H1 (cell line): ENCODE results near the gene TIGD6. TPM values are rescaled to one million over a fixed set of nuclear protein-coding genes. Genes with fewer than 3 reads are reported as not detected.

ENCODE experiments used
- CBX8 ChIP-seq: fragments of 300-800, 300-1000 bp; sonication (generic); IDR thresholded peaks from 2 replicates; pipeline ENCODE4 v1.7.1; 2016; ENCODE audit warnings: low read depth, low read length, borderline replicate concordance
- CTCF ChIP-seq, 3 experiments: IDR thresholded peaks; 1 replicate in 2 of 3; 2 replicates in 1 of 3; pipeline versions ENCODE4 v1.5.1 to v1.6.1; 2011; ENCODE audit warnings: low read length in 3 of 3, mild to moderate bottlenecking in 3 of 3, inconsistent platforms in 2 of 3, low read depth in 1 of 3, moderate library complexity in 1 of 3; ENCODE audit not compliant: insufficient read depth in 1 of 3; ENCODE audit errors: control extremely low read depth in 1 of 3
- GABPA ChIP-seq: IDR thresholded peaks from 2 replicates; pipeline ENCODE4 v1.6.1; 2011; ENCODE audit warnings: mild to moderate bottlenecking, low read length, moderate library complexity, borderline replicate concordance; ENCODE audit not compliant: insufficient read depth
- POLR2AphosphoS5 ChIP-seq: IDR thresholded peaks from 2 replicates; pipeline ENCODE4 v1.6.1; 2011; ENCODE audit warnings: low read depth, low read length
- RAD21 ChIP-seq, 2 experiments: IDR thresholded peaks in 1 of 2; conservative IDR thresholded peaks in 1 of 2; 2 replicates each; pipeline ENCODE4 v1.6.1; 2011; ENCODE audit warnings: low read depth in 2 of 2, low read length in 2 of 2, improper control_type of control experiment in 1 of 2, inconsistent platforms in 1 of 2, mild to moderate bottlenecking in 1 of 2, moderate library complexity in 1 of 2
- TAF1 ChIP-seq: IDR thresholded peaks from 2 replicates; pipeline ENCODE4 v1.6.1; 2011; ENCODE audit warnings: mild to moderate bottlenecking, low read depth, low read length
- TBP ChIP-seq: IDR thresholded peaks from 2 replicates; pipeline ENCODE4 v1.6.1; 2011; ENCODE audit warnings: low read depth, low read length, improper control_type of control experiment
- polyA plus RNA-seq, 7 experiments: library from polyadenylated mRNA; depleted of rRNA in 3 of 7; stranded (reverse) in 5 of 7; unstranded in 2 of 7; fragments of >200 nt in 5 of 7; fragments of 200-250 nt in 2 of 7; gene quantifications; 1 replicate in 5 of 7; 2 replicates in 1 of 7; 4 replicates in 1 of 7; pipeline versions ENCODE4 v1.2.1 to v1.2.3, GENCODE V29; 2011 to 2013; ENCODE audit warnings: missing spikeins in 2 of 7, mixed read lengths in 2 of 7
- total RNA-seq: library from RNA; stranded (reverse); fragmentation: NEBNext Ultra II Directional; extraction: Animal tissue kit (Norgen Biotek cat#: 25700); gene quantifications from 2 replicates; pipeline ENCODE4 v1.2.1, GENCODE V29; 2021

TIGD6 gene
- total and polyA plus RNA-seq, 2 of the 8 experiments (the other 6 are each of a cell fraction or from before 2014, with no cell fraction given): 1.3 to 2.4 TPM

DNA sequence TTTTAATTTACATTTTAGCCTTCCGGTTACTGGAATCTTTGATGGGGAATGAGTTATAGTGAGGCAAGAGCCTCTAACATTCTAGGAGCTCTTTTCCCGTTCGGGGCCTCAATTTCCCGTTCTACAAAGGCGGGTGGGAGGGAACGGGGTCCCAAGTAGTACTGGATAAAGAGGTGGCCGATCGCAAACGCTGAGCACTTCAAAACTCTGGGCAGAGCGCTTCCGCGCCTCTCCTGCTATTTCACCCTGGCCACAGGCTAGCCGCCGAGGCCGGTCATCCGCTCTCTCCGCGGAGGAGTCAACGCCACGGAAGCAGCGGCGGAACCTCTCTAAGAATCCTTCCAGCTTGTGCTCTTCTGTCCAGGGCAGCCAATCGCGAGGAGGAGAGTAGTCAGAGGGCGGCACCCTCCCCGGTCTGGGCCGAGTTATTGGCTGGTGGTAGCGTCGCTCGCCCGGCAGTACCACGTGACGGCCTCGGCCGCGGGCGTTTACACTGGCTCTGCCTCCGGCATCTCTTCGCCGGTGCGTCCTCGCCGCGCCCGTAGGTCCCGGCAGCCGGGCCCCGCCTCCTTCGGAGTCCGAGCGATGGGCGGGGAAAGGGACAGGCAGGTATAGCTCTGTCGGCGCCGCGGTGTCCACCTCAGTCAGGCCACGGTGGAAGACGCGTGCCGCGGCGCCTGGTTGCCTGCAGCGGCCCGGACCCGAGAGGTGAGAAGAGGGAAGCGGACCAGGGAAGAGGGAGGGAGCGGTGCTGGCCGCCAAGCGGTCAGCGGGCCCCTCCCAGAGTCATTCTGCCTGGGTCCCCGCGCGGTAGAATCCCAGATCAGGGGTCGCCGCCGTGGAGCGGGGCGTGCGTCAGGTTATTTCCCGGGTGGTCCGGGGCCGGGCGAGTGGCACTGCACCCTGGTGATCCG, 39.9 kb downstream of the TIGD6 start, which contains the start of gene SLC26A2 (continued):
- peak; percentile 92 for TF ChIP-seq POLR2AphosphoS5
- TF ChIP-seq RAD21 (IDR thresholded peaks at IDR 0.05 in 1 of 2, conservative IDR thresholded peaks at IDR 0.05 in 1 of 2; ENCODE audit: low read depth in 2 of 2, low read length in 2 of 2): no peak
- no peak for TF ChIP-seq GABPA
- no peak for TF ChIP-seq CBX8
- TF ChIP-seq TAF1: peak; percentile 89
- peak; percentile 90 for TF ChIP-seq TBP
- TF ChIP-seq CTCF (IDR thresholded peaks at IDR 0.05; ENCODE audit: control extremely low read depth in 1 of 3, insufficient read depth in 1 of 3, low read depth in 1 of 3, low read length in 3 of 3): no peak
